GM13976 (cell line): ENCODE results near the gene DYNC1H1.

Experiments
- DNase-seq: peaks from one replicate; pipeline ENCODE4 v3.0.0; 2012; ENCODE audit warnings: low spot score
- in situ Hi-C: fragments of 300-500 bp; cut with MboI; formaldehyde crosslinking; loops from one replicate; pipeline ENCODE4 v1.12.0; 2022; ENCODE audit warnings: low sequenced_read_pairs, mixed read lengths, inconsistent platforms; ENCODE audit not compliant: unreplicated experiment
- TF ChIP-seq, protein P1 (sequence below): IDR thresholded peaks from 2 replicates; pipeline ENCODE4 v1.5.1; 2012; ENCODE audit warnings: borderline replicate concordance, mild to moderate bottlenecking; ENCODE audit not compliant: insufficient read depth; ENCODE audit errors: extremely low read depth, missing control alignments, control extremely low read depth

The DYNC1H1 gene

DNA sequence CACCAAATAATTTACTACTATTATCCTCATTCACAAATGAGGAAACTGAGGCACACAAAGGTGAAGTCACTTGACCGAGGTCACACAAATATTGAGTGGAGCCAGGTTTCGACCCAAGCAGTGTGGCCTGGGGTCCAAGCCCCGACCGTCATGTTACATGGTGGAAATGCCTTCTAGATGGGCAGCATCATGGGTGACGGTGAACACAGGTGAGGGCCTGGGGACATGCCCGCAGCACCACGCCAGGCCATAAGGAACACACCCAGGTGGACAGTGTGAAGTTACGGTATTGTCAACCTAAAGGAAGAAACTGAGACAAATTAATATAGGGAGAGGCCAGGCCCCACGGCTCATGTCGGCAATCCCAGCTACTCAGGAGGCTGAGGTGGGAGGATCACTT is 35.3 kb upstream of the DYNC1H1 start:
- in situ Hi-C loops: no loop called here
- no peak for DNase-seq
- TF ChIP-seq, protein P1, sequence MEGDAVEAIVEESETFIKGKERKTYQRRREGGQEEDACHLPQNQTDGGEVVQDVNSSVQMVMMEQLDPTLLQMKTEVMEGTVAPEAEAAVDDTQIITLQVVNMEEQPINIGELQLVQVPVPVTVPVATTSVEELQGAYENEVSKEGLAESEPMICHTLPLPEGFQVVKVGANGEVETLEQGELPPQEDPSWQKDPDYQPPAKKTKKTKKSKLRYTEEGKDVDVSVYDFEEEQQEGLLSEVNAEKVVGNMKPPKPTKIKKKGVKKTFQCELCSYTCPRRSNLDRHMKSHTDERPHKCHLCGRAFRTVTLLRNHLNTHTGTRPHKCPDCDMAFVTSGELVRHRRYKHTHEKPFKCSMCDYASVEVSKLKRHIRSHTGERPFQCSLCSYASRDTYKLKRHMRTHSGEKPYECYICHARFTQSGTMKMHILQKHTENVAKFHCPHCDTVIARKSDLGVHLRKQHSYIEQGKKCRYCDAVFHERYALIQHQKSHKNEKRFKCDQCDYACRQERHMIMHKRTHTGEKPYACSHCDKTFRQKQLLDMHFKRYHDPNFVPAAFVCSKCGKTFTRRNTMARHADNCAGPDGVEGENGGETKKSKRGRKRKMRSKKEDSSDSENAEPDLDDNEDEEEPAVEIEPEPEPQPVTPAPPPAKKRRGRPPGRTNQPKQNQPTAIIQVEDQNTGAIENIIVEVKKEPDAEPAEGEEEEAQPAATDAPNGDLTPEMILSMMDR: no peak

DNA sequence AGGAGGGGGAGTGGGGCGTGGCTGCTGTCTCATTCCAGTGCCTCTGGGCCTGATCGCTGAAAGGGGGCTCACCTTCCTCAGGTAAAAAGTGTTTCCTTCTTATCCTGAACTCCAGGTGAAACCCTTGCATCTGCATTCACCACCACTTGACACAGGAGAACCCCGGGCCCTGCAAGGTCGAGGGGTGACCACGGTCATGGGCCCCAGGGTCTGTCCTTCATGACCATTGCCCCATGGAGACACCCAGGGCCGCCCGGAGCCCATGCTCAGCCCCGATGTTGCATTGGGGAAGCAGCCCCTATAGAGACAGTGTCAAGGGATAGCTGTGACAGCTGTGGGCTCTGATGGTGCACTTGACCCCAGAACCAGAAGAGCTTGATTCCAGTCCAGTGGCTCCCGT is 34.4 kb upstream of the DYNC1H1 start:
- in situ Hi-C loops: no loop called here
- TF ChIP-seq, protein P1: no peak
- no peak for DNase-seq

DNA sequence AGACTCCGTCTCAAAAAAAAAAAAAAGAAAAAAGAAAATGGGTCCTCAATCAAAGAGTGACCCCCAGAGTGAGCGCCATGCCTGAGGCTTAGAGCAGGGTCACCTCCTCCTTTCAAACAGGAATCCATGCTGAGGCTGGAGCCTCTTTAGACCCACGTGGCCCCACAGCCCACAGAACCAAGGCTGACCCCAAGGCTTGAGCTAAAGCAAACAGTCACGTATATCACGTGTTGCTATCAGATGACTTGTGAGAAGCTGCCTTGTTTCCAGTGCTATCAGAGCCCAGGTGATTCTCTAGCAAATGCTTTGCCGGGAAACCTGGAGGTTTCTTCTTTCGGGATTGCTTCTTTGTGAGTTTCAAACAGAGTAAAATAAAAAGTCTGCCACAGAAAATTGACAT is 31.7 kb upstream of the DYNC1H1 start:
- TF ChIP-seq, protein P1: no peak
- in situ Hi-C loops: no loop called here
- DNase-seq: no peak

DNA sequence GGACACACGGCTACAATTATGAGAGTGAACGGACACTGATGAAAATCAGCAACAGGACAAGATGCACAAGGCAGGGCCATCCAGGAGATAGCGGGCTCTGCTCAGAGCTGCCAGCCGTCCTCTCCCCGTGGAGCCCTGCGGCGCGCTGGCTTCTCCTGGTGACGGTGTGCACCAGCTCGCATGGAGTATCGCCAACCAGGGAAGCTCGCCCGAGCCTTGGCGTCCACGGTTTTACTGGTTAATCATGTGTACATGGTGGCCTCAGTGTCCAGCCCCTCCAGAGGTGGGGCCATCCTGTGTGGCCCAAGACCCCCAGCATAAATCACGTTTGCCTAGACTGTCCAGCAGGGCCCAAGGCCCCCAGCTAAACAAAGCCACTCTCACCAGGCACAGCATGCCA is 31.2 kb upstream of the DYNC1H1 start:
- in situ Hi-C loops: no loop called here
- no peak for DNase-seq
- TF ChIP-seq, protein P1: no peak

DNA sequence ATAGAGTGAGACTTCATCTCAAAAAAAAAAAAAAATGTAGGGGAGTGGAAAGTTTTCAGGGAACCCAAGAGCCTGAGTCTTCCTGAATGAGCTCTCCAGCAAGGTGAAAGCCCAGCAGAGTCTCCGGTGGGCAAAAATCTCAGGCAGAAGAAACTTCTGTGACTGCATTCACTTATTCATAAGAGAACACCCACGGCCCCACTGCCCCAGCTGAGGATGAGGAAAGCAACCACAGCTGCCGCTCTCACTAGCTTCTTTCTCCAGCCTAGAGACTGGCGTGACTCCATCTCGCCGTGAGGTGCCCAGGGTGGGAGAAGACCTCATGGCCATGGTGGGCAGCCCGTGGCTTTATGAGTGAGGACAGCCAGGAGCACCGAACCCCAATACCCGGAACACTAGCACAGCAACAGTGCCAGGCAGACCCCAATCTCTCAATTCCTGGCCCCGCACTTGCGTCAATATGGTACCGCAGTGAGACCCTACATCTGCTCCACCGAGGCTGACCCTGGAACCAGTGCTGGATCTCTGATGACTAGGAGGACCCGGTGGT is 29.7 kb upstream of the DYNC1H1 start:
- no peak for DNase-seq
- TF ChIP-seq, protein P1: no peak
- in situ Hi-C loops: no loop called here

DNA sequence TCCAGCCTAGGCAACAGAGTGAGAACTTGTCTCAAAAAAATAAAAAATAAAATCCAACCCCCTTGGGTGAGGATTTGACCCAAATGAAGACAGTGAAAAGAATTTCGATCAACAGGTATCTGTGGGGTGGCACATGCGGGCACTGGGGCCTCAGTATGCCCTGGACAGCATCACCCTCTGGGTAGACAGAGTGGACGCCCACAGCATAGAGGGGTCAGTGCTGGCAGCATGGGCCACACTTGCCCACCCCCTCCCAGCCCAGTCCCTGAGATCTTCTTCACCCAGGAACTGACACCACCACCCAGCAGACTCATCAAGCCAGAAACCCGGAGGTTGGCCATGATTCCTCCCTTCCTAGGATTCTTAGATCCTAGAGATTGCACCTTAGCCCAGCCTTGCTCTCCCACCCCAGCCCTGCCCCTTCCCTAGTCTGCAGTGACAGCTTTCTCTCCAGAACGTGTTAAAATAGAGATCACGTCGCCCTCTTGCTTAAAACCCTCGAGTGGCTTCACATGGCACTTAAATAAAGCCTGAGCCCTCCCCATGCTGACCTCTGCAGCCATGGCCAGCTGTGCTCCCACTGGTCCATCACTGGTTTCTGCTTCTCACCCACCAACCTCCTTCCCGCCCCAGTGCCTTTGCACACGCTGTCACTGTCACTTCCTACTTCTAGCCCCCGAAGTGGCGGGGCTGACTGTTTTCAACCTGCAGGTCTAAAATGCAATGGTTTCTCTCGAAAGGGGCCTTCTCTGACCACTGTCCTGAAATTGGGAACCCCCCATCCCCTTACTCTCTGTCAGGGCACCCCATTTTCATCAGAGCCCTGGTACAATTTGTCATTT is 26.2 kb upstream of the DYNC1H1 start:
- DNase-seq: no peak
- in situ Hi-C loops: no loop called here
- TF ChIP-seq, protein P1: no peak
